ENCODE results near the gene PRKAR1A. TPM values are rescaled to one million over a fixed set of nuclear protein-coding genes. Genes with fewer than 3 reads are reported as not detected.

The PRKAR1A gene
- total RNA-seq, 2 donors from 2014 or later = 534 to 672 TPM

DNA sequence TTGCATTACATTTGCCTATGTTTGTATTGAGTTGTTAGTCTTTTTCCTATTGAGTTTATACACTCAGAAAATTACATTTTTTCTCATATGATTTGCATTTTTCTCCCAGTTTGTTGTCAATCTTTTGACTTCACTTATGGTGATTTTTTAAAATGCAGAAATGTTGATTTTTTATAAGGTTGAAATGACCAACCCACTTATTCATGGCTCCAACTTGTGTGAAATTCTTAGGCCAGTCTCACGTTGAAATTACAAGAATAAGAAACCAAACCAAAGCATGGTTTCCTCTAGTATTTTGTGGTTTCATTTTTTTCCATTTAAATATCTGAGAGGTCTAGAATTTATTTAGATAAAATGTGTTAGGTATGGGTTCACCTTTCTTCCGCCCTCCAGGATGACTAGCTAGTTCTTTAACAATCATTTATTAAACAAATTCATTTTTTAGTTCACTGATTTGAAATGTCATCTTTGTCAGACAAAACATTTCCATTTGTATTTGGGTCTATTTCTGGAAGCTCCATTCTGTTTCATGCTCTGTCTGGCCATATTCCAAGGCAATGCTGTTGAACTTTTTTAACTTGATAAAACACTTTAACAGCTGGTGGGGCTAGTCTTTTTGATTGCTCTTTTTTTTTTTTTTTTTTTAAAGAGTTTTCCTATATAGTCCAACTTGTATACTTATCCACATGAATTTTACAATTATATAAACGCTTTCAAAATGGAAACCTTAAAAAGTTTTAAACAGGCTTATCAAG lies 48.9 kb downstream of the PRKAR1A start:
- H3K36me3 ChIP-seq = no peaks in the 10 kb centered on the region
- H3K9me3 ChIP-seq = no peaks in the 10 kb centered on the region
- peaks cover 0 to 6% of the 10 kb centered on the region in 2 donors for H3K4me1 ChIP-seq
- TF ChIP-seq, protein P1, sequence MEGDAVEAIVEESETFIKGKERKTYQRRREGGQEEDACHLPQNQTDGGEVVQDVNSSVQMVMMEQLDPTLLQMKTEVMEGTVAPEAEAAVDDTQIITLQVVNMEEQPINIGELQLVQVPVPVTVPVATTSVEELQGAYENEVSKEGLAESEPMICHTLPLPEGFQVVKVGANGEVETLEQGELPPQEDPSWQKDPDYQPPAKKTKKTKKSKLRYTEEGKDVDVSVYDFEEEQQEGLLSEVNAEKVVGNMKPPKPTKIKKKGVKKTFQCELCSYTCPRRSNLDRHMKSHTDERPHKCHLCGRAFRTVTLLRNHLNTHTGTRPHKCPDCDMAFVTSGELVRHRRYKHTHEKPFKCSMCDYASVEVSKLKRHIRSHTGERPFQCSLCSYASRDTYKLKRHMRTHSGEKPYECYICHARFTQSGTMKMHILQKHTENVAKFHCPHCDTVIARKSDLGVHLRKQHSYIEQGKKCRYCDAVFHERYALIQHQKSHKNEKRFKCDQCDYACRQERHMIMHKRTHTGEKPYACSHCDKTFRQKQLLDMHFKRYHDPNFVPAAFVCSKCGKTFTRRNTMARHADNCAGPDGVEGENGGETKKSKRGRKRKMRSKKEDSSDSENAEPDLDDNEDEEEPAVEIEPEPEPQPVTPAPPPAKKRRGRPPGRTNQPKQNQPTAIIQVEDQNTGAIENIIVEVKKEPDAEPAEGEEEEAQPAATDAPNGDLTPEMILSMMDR (IDR thresholded peaks at IDR 0.05) = no peak
- no peak overlapping the region for H3K4me3 ChIP-seq
- H3K27ac ChIP-seq = no peak overlapping the region
- DNase-seq (ENCODE audit: low spot score) = no peak
- H3K27me3 ChIP-seq = no peaks in the 10 kb centered on the region

DNA sequence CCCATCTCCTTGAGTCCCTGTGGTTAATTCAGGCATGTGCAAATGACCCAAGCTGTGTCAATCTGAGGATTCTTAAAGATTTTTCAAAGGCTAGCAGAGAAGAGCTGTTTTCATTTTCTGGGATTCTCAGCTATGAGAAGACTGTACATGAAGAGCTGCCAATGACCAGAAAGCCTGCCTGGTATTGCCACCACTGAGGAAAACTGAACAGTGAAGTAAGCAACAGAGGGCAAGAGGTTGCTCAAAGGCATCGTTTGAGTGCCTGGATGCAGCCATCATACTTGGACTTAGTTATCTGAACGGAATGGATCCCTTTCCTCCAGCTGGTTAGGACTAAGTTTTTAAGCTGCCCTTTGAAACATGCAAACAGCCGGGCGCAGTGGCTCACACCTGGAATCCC lies 50.5 kb downstream of the PRKAR1A start:
- Histone ChIP-seq H3K27ac (no peak overlapping the region), H3K27me3 (no peaks in the 10 kb centered on the region), H3K9me3 (no peaks in the 10 kb centered on the region), H3K4me3 (no peak overlapping the region), H3K36me3 (no peaks in the 10 kb centered on the region), H3K4me1 (peaks cover 0 to 6% of the 10 kb centered on the region in 2 donors)
- TF ChIP-seq, protein P1 (IDR thresholded peaks at IDR 0.05) = no peak
- no peak for DNase-seq (ENCODE audit: low spot score)

DNA sequence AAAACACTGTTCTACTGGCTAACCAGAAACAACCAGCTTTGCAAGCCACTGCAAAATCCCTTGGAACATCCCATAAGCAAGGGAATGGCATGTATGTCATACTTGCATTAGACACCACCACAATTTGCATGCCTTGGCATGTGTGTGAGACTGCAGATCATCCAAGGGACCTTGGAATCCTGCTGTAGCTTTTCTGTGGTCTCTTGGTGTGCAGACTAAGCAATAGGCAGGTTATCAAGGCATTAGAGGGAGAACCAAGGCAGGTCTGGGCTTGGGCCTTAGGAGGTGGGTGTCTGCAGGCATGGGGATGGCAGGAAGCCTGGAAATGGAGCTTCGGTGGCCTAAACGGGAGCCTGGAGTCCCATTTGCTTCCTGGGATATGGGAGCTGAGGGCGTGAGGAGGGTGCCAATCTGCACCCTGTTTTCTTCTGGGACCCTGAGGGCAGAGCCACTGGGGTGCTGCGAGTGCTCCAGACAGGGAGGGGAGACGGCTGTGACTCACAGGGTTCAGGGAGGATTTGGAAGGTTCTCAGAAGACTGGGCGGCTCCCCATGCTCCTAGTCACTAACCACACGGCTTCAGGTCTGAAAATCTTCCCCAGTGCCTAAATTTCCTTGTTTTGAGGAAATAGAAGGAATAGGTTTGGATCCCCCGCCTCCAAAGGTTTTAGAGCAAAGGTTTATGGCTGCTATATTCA lies 52.3 kb downstream of the PRKAR1A start:
- H3K27me3 ChIP-seq = no peaks in the 10 kb centered on the region
- DNase-seq (ENCODE audit: low spot score) = no peak
- H3K27ac ChIP-seq = no peak overlapping the region
- peaks cover 0 to 6% of the 10 kb centered on the region in 2 donors for H3K4me1 ChIP-seq
- no peaks in the 10 kb centered on the region for H3K36me3 ChIP-seq
- no peak overlapping the region for H3K4me3 ChIP-seq
- TF ChIP-seq, protein P1 (IDR thresholded peaks at IDR 0.05) = no peak
- no peaks in the 10 kb centered on the region for H3K9me3 ChIP-seq

DNA sequence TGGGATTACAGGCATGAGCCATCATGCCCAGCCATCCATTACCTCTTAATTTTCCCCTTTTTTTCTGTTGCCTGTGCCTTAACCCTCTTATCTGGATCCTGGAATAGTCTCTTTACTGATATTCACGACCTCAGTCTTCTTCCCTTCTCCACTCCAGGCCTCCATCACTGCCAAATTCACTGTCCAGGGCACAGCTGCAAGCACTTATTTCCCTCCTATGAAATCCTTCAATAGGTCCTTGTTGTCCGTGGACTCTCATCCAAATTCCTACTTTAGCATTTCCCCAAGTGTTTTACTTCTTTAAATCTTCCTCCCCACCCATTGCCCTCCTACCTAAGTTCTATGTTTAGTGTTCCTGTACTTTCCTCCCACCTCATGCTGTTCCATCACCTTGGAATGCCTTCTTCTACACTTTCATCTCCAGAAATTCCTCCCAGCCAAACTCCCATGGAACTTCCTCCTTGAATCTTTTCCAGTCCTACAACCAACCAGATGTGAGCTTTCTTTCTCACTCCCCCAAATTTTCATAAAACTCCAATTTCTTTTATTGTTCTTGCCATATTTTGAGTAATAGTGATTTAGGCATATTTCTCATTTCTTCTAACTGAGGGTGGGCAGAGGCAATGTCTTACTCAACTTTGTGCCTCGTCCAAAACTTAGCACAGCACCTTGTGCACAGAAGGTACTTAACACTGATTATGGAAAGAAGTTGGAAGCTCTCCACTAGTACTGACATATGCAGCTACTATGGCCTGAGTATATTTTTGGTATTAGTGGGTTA lies 53.6 kb downstream of the PRKAR1A start:
- Histone ChIP-seq H3K4me3 (no peak overlapping the region), H3K27me3 (no peaks in the 10 kb centered on the region), H3K27ac (no peak overlapping the region), H3K9me3 (no peaks in the 10 kb centered on the region), H3K4me1 (peaks cover 0 to 2% of the 10 kb centered on the region in 2 donors), H3K36me3 (no peaks in the 10 kb centered on the region)
- no peak for DNase-seq (ENCODE audit: low spot score)
- TF ChIP-seq, protein P1 (IDR thresholded peaks at IDR 0.05) = no peak

DNA sequence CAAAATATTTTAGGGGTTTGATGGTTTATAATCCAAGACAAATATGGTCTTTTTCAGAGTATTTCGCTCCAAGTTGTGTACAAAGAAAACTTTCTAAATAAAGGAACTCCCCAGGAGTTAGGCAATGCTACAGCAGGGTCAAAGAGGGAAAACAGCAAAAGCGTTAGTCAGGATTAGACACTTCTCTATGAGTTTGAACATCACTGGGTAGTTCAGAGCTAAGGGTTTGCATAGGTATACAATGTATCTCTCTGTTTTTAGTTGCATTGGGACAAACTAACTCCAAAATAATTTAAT lies 54.2 kb downstream of the PRKAR1A start:
- no peaks in the 10 kb centered on the region for H3K9me3 ChIP-seq
- no peaks in the 10 kb centered on the region for H3K4me1 ChIP-seq
- no peak overlapping the region for H3K4me3 ChIP-seq
- DNase-seq (ENCODE audit: low spot score) = no peak
- no peak overlapping the region for H3K27ac ChIP-seq
- TF ChIP-seq, protein P1 (IDR thresholded peaks at IDR 0.05) = no peak
- no peaks in the 10 kb centered on the region for H3K27me3 ChIP-seq
- H3K36me3 ChIP-seq = no peaks in the 10 kb centered on the region
